Erythroblast (primary cell): ENCODE results near the gene RASL12.

Source experiments
- GATA1 ChIP-seq: IDR thresholded peaks from 2 replicates; pipeline ENCODE4 v1.6.1; 2011; ENCODE audit warnings: low read depth, mild to moderate bottlenecking, control low read depth, low read length, moderate library complexity
- POLR2A ChIP-seq: IDR thresholded peaks from 2 replicates; pipeline ENCODE4 v1.6.1; 2011; ENCODE audit warnings: mild to moderate bottlenecking, low read length

GRCh38 chr15:65021488-65021887, 46.3 kb downstream of the RASL12 start:
- no peak for TF ChIP-seq POLR2A
- no peak for TF ChIP-seq GATA1
